Liver (tissue), 9 donors: ENCODE results near the gene LOXHD1. TPM values are rescaled to one million over a fixed set of nuclear protein-coding genes. Genes with fewer than 3 reads are reported as not detected.

Source experiments
- DNase-seq: peaks from one replicate; pipeline ENCODE4 v3.0.0-alpha.2; 2017; ENCODE audit warnings: low spot score
- H3K27ac ChIP-seq, 2 donors: one replicate each; pipeline ENCODE4 v1.7.0; 2013; ENCODE audit warnings: inconsistent platforms in 2 of 2, low read length in 2 of 2, control low read depth in 1 of 2, low read depth in 1 of 2, mild to moderate bottlenecking in 1 of 2
- H3K27me3 ChIP-seq, 4 donors: one replicate each; pipeline versions ENCODE4 v1.6.1 to v1.7.0; 2013; ENCODE audit warnings: low read length in 3 of 4, inconsistent platforms in 1 of 4, mild to moderate bottlenecking in 1 of 4, moderate library complexity in 1 of 4; ENCODE audit not compliant: control insufficient read depth in 4 of 4, insufficient read depth in 4 of 4
- H3K36me3 ChIP-seq, 4 donors: one replicate each; pipeline versions ENCODE4 v1.6.1 to v1.7.0; 2013; ENCODE audit warnings: low read length in 3 of 4, mild to moderate bottlenecking in 3 of 4, low read depth in 1 of 4, moderate library complexity in 1 of 4; ENCODE audit not compliant: control insufficient read depth in 4 of 4, insufficient read depth in 3 of 4
- H3K4me1 ChIP-seq, 4 donors: one replicate each; pipeline versions ENCODE4 v1.6.1 to v1.7.0; 2013; ENCODE audit warnings: low read length in 3 of 4, mild to moderate bottlenecking in 3 of 4, moderate library complexity in 1 of 4; ENCODE audit not compliant: control insufficient read depth in 4 of 4, insufficient read depth in 4 of 4
- H3K4me3 ChIP-seq, 3 donors: one replicate each; pipeline versions ENCODE4 v1.6.1 to v1.7.0; 2013; ENCODE audit warnings: low read length in 3 of 3, control low read depth in 1 of 3, low read depth in 1 of 3, mild to moderate bottlenecking in 1 of 3
- H3K9ac ChIP-seq, 2 donors: one replicate each; pipeline ENCODE4 v1.7.0; 2013; ENCODE audit warnings: low read length in 2 of 2, mild to moderate bottlenecking in 2 of 2, moderate library complexity in 2 of 2, control low read depth in 1 of 2, low read depth in 1 of 2
- H3K9me3 ChIP-seq, 4 donors: one replicate each; pipeline versions ENCODE4 v1.6.1 to v1.7.0; 2013; ENCODE audit warnings: low read length in 3 of 4; ENCODE audit not compliant: control insufficient read depth in 4 of 4
- EGR1 ChIP-seq, 2 donors: IDR thresholded peaks; 2 replicates each; pipeline ENCODE4 v1.6.1; 2016 to 2018; ENCODE audit warnings: antibody characterized with exemption in 2 of 2, low read depth in 2 of 2
- FOXA1 ChIP-seq: IDR thresholded peaks from 2 replicates; pipeline ENCODE4 v1.6.1; 2016; ENCODE audit warnings: antibody characterized with exemption
- FOXA2 ChIP-seq: IDR thresholded peaks from 2 replicates; pipeline ENCODE4 v1.6.1; 2016; ENCODE audit warnings: antibody characterized with exemption
- GABPA ChIP-seq, 2 donors: IDR thresholded peaks in 1 of 2; conservative IDR thresholded peaks in 1 of 2; 2 replicates each; pipeline ENCODE4 v1.6.1; 2016; ENCODE audit warnings: antibody characterized with exemption in 2 of 2, mild to moderate bottlenecking in 1 of 2, moderate library complexity in 1 of 2
- HNF4G ChIP-seq: IDR thresholded peaks from 2 replicates; pipeline ENCODE4 v1.6.1; 2016; ENCODE audit warnings: antibody characterized with exemption
- JUND ChIP-seq, 2 donors: IDR thresholded peaks; 2 replicates each; pipeline ENCODE4 v1.6.1; 2016; ENCODE audit warnings: antibody characterized with exemption in 2 of 2
- NR2F2 ChIP-seq: IDR thresholded peaks from 2 replicates; pipeline ENCODE4 v1.6.1; 2016; ENCODE audit warnings: antibody characterized with exemption
- RAD21 ChIP-seq, 2 donors: IDR thresholded peaks; 2 replicates each; pipeline ENCODE4 v1.6.1; 2016; ENCODE audit warnings: antibody characterized with exemption in 2 of 2, mild to moderate bottlenecking in 2 of 2
- RXRA ChIP-seq, 2 donors: IDR thresholded peaks; 2 replicates each; pipeline ENCODE4 v1.6.1; 2017 to 2018; ENCODE audit warnings: antibody characterized with exemption in 2 of 2, mild to moderate bottlenecking in 1 of 2
- SP1 ChIP-seq: IDR thresholded peaks from 2 replicates; pipeline ENCODE4 v1.6.1; 2018; ENCODE audit warnings: antibody characterized with exemption, mild to moderate bottlenecking
- TAF1 ChIP-seq: conservative IDR thresholded peaks from 2 replicates; pipeline ENCODE4 v1.6.1; 2016; ENCODE audit warnings: antibody characterized with exemption, mild to moderate bottlenecking
- YY1 ChIP-seq: IDR thresholded peaks from 2 replicates; pipeline ENCODE4 v1.6.1; 2016; ENCODE audit warnings: antibody characterized with exemption, mild to moderate bottlenecking
- WGBS: extraction: QIAGEN DNeasy Blood & Tissue Kit; methylation state at CpG from one replicate; pipeline ENCODE4 v1.1.7; 2013; 5-methylcytosine and 5-hydroxymethylcytosine counted together
- polyA plus RNA-seq, 2 donors: library from polyadenylated mRNA; stranded (reverse) in 1 of 2; unstranded in 1 of 2; fragments of 200-250 nt in 1 of 2; fragments of >200 nt in 1 of 2; fragmentation: Nextera tagmentation in 1 of 2; extraction: Ambion mirVana in 1 of 2; gene quantifications; one replicate each; pipeline versions ENCODE4 v1.2.1 to v1.2.3, GENCODE V29; 2013 to 2015
- total RNA-seq, 2 donors: library from RNA; depleted of rRNA; stranded (reverse); fragments of >200 nt; gene quantifications; one replicate each; pipeline ENCODE4 v1.2.3, GENCODE V29; 2014
- TF ChIP-seq, protein P1 (sequence below): IDR thresholded peaks from 2 replicates; pipeline ENCODE4 v1.6.1; 2016; ENCODE audit warnings: antibody characterized with exemption
- TF ChIP-seq, protein P2 (sequence below): IDR thresholded peaks from 2 replicates; pipeline ENCODE4 v1.6.1; 2016; ENCODE audit warnings: antibody characterized with exemption
- TF ChIP-seq, protein P3 (sequence below): fragments of 150-350 bp; IDR thresholded peaks from 2 replicates; pipeline ENCODE4 v1.5.1; 2017; ENCODE audit warnings: improper control_type of control experiment, low read depth, low read length; ENCODE audit not compliant: missing input control
- TF ChIP-seq, protein P4 (sequence below): IDR thresholded peaks from 2 replicates; pipeline ENCODE4 v1.6.1; 2016; ENCODE audit warnings: antibody characterized with exemption
- donor health status: healthy.
- donor health status: healthy.
- donor health status: healthy.
- donor health status: healthy.
- donor health status: healthy.

Gene LOXHD1
- total and polyA plus RNA-seq, 4 donors, result 0.09 to 0.25 TPM; not detected in 2

DNA sequence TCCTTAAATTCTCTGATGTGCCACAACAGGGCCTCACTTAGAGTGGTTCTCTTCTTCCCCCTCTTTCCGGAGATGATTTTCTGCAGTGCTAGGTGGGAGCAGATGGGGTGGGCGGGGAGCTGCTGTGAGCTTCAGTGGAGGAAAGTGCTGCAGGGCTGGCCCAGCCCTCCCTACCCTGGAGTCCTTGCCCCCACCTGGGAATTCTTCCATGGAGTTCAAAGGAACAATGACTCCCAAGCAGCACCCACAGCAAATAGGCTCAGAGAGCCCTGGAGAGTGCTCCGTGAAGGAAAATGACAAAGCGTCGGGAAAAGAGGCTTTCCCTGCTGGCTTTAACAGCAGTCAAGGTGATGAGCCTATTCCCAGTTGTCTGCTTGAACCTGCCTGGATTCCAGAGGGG, 28.8 kb downstream of the LOXHD1 start:
- DNase-seq, result no peak
- H3K4me1 ChIP-seq, result no peaks in the 10 kb centered on the region
- no peak for TF ChIP-seq EGR1 (IDR thresholded peaks at IDR 0.05; ENCODE audit: low read depth in 2 of 2)

DNA sequence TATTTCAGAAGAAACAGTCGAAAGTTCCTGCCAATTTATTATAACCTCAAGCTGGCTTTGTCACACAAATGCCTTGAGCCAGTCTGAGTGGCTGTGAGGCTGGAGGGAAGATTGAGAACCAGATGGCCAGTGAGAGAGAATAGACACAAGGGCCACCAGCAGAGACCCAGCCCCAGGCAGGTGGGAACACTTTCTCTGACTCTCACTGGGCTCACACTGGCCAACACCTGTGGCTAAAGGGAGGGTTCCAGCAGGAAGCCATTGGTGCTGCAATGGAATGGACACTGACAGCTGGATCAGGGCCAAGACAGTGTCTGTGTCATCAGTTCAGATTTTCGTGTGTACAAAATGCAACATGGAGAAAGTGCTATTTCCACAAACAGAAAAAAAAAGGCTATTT, 29.9 kb downstream of the LOXHD1 start:
- no peak for TF ChIP-seq EGR1 (IDR thresholded peaks at IDR 0.05; ENCODE audit: low read depth in 2 of 2)
- TF ChIP-seq NR2F2, result no peak
- TF ChIP-seq FOXA1, result no peak
- no peak for TF ChIP-seq RAD21 (IDR thresholded peaks at IDR 0.05)
- no peak for TF ChIP-seq FOXA2
- TF ChIP-seq RXRA (IDR thresholded peaks at IDR 0.05), result no peak
- TF ChIP-seq TAF1, result no peak
- TF ChIP-seq JUND (IDR thresholded peaks at IDR 0.05), result no peak
- TF ChIP-seq, protein P1, sequence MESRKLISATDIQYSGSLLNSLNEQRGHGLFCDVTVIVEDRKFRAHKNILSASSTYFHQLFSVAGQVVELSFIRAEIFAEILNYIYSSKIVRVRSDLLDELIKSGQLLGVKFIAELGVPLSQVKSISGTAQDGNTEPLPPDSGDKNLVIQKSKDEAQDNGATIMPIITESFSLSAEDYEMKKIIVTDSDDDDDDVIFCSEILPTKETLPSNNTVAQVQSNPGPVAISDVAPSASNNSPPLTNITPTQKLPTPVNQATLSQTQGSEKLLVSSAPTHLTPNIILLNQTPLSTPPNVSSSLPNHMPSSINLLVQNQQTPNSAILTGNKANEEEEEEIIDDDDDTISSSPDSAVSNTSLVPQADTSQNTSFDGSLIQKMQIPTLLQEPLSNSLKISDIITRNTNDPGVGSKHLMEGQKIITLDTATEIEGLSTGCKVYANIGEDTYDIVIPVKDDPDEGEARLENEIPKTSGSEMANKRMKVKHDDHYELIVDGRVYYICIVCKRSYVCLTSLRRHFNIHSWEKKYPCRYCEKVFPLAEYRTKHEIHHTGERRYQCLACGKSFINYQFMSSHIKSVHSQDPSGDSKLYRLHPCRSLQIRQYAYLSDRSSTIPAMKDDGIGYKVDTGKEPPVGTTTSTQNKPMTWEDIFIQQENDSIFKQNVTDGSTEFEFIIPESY, result no peak
- no peak for TF ChIP-seq SP1
- no peak for TF ChIP-seq HNF4G
- TF ChIP-seq, protein P2, sequence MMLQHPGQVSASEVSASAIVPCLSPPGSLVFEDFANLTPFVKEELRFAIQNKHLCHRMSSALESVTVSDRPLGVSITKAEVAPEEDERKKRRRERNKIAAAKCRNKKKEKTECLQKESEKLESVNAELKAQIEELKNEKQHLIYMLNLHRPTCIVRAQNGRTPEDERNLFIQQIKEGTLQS, result no peak
- H3K9ac ChIP-seq, result no peak overlapping the region
- H3K4me3 ChIP-seq, result no peak overlapping the region
- WGBS, result 54% methylated on average over 2 of the region's 2 CpGs
- no peaks in the 10 kb centered on the region for H3K4me1 ChIP-seq
- H3K27ac ChIP-seq, result no peak overlapping the region
- H3K9me3 ChIP-seq, result no peaks in the 10 kb centered on the region
- H3K27me3 ChIP-seq, result peaks cover 0 to 3% (median under 1%) of the 10 kb centered on the region in 4 donors
- H3K36me3 ChIP-seq, result no peaks in the 10 kb centered on the region
- DNase-seq, result no peak

More for the DNA sequence above, 28.8 kb downstream of the LOXHD1 start:
- 67% methylated on average over 5 of the region's 5 CpGs for WGBS
- H3K27me3 ChIP-seq, result peaks cover 0 to 3% (median under 1%) of the 10 kb centered on the region in 4 donors
- H3K9ac ChIP-seq, result no peak overlapping the region
- no peaks in the 10 kb centered on the region for H3K9me3 ChIP-seq
- no peak overlapping the region for H3K4me3 ChIP-seq
- H3K27ac ChIP-seq, result no peak overlapping the region
- no peaks in the 10 kb centered on the region for H3K36me3 ChIP-seq

DNA sequence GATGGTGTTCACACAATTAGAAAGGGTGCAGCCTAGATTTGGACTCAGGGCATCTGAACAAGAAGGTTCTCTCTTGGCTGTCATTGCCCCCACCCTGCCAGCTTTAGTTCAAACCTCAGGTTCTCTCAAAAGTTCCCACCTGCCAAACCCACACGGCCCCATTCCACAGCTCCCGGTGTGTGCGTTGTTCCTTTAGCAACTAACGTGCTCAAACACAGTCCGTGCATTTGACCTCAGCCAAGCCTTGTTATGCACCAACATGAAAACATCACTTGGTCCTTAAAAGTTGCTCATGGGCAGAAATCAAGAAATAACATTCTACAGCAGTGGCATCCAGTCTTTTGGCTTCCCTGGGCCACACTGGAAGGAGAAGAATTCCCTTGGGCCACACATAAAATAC, 32.0 kb downstream of the LOXHD1 start:
- Histone ChIP-seq H3K4me1 (no peaks in the 10 kb centered on the region), H3K9me3 (no peaks in the 10 kb centered on the region), H3K27ac (no peak overlapping the region), H3K4me3 (no peak overlapping the region), H3K27me3 (peaks cover 0 to 2% (median under 1%) of the 10 kb centered on the region in 4 donors), H3K9ac (no peak overlapping the region), H3K36me3 (no peaks in the 10 kb centered on the region)
- TF ChIP-seq, protein P2, result no peak
- no peak for DNase-seq
- WGBS, result 82% methylated on average over 5 of the region's 5 CpGs

DNA sequence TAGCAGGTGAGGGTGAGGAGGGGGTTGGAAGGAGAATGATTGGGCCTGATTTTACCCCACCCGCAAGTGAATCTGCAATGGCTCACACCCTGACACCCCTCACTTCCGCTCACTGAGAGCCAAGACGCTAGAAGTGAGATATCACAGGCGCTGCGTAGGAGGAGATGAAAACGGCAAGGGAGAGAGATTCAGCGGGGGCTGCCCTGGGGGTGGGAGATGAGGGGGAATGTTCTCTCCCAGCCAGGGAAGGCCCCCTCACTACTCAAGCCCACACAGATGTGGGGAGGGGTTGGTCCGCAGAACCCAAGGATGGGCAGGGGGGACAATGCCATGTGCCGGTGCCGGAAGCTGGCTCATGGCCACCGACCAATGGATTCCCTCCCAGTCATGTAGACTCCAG, 32.9 kb downstream of the LOXHD1 start:
- 83% methylated on average over 11 of the region's 11 CpGs for WGBS
- Histone ChIP-seq H3K4me3 (no peak overlapping the region), H3K36me3 (no peaks in the 10 kb centered on the region), H3K9ac (no peak overlapping the region), H3K27me3 (peaks cover 0 to 2% (median 0%) of the 10 kb centered on the region in 4 donors), H3K27ac (no peak overlapping the region), H3K9me3 (no peaks in the 10 kb centered on the region), H3K4me1 (no peaks in the 10 kb centered on the region)
- no peak for DNase-seq
- TF ChIP-seq RAD21 (IDR thresholded peaks at IDR 0.05) (no peak), JUND (IDR thresholded peaks at IDR 0.05) (no peak), NR2F2 (no peak), RXRA (IDR thresholded peaks at IDR 0.05) (no peak), YY1 (no peak), FOXA2 (no peak), GABPA (IDR thresholded peaks at IDR 0.05 in 1 of 2, conservative IDR thresholded peaks at IDR 0.05 in 1 of 2) (no peak), TAF1 (no peak)
- TF ChIP-seq, protein P2, result no peak
- TF ChIP-seq, protein P3, sequence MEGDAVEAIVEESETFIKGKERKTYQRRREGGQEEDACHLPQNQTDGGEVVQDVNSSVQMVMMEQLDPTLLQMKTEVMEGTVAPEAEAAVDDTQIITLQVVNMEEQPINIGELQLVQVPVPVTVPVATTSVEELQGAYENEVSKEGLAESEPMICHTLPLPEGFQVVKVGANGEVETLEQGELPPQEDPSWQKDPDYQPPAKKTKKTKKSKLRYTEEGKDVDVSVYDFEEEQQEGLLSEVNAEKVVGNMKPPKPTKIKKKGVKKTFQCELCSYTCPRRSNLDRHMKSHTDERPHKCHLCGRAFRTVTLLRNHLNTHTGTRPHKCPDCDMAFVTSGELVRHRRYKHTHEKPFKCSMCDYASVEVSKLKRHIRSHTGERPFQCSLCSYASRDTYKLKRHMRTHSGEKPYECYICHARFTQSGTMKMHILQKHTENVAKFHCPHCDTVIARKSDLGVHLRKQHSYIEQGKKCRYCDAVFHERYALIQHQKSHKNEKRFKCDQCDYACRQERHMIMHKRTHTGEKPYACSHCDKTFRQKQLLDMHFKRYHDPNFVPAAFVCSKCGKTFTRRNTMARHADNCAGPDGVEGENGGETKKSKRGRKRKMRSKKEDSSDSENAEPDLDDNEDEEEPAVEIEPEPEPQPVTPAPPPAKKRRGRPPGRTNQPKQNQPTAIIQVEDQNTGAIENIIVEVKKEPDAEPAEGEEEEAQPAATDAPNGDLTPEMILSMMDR, result no peak
- TF ChIP-seq, protein P4, sequence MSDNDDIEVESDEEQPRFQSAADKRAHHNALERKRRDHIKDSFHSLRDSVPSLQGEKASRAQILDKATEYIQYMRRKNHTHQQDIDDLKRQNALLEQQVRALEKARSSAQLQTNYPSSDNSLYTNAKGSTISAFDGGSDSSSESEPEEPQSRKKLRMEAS, result no peak
